Heart right ventricle (tissue), 16 donors: ENCODE measurements around the gene MECR. TPM values are rescaled to one million over a fixed set of nuclear protein-coding genes. Genes with fewer than 3 reads are reported as not detected.

Source experiments
- ATAC-seq, 8 donors: fragments of 200-7000 bp; cut with Tn5 transposase; one replicate each; pipeline ENCODE4 v1.9.1; 2020; ENCODE audit warnings: mild to moderate bottlenecking in 8 of 8, moderate library complexity in 8 of 8, moderate number of reproducible peaks in 1 of 8
- DNase-seq, 2 donors: peaks; one replicate each; pipeline ENCODE4 v3.0.0-alpha.2; 2020
- H3K27ac ChIP-seq, 10 donors: fragments of 200-600 bp; sonication (generic) in 2 of 10; one replicate each; pipeline versions ENCODE4 v1.5.0 to v1.8.0; 2020 to 2022; ENCODE audit warnings: mild to moderate bottlenecking in 3 of 10
- H3K27me3 ChIP-seq, 7 donors: fragments of 200-600 bp; one replicate each; pipeline ENCODE4 v1.8.0; 2021 to 2022; ENCODE audit warnings: mild to moderate bottlenecking in 2 of 7
- H3K36me3 ChIP-seq, 9 donors: fragments of 200-600 bp; sonication (generic) in 1 of 9; one replicate each; pipeline versions ENCODE4 v1.5.0 to v1.8.0; 2020 to 2022; ENCODE audit warnings: mild to moderate bottlenecking in 2 of 9
- H3K4me1 ChIP-seq, 9 donors: fragments of 200-600 bp; sonication (generic) in 1 of 9; one replicate each; pipeline versions ENCODE4 v1.5.0 to v1.8.0; 2020 to 2022; ENCODE audit warnings: mild to moderate bottlenecking in 4 of 9
- H3K4me3 ChIP-seq, 10 donors: fragments of 200-600 bp; sonication (generic) in 2 of 10; one replicate each; pipeline versions ENCODE4 v1.5.0 to v1.8.0; 2020 to 2022; ENCODE audit warnings: mild to moderate bottlenecking in 7 of 10, moderate library complexity in 2 of 10
- H3K9me3 ChIP-seq, 11 donors: fragments of 200-600 bp in 10 of 11; sonication (generic) in 2 of 11; one replicate each; pipeline versions ENCODE4 v1.5.0 to v1.8.0; 2013 to 2022; ENCODE audit warnings: mild to moderate bottlenecking in 2 of 11, control low read depth in 1 of 11, moderate library complexity in 1 of 11
- CTCF ChIP-seq, 9 donors: fragments of 200-600 bp; sonication (generic) in 2 of 9; IDR thresholded peaks; one replicate each; pipeline versions ENCODE4 v1.5.0 to v1.8.0; 2021 to 2022; ENCODE audit warnings: antibody characterized with exemption in 9 of 9, mild to moderate bottlenecking in 5 of 9, moderate library complexity in 1 of 9
- WGBS, 2 donors: extraction: QIAGEN DNeasy Blood & Tissue Kit; methylation state at CpG; one replicate each; pipeline ENCODE4 v1.1.7; 2013; ENCODE audit warnings: inconsistent platforms in 1 of 2; 5-methylcytosine and 5-hydroxymethylcytosine counted together
- intact Hi-C, 10 donors: fragments of 100-400 bp; cut with DNase I; formaldehyde crosslinking; loops; one replicate each; pipeline versions ENCODE4 v1.11.1 to v1.14.2; 2022
- polyA plus RNA-seq, 2 donors: library from polyadenylated mRNA; stranded (reverse); fragments of 200-250 nt; gene quantifications; one replicate each; pipeline ENCODE4 v1.2.3, GENCODE V29; 2013
- total RNA-seq, 10 donors: library from RNA; stranded (reverse); fragmentation: NEBNext Ultra II Directional in 3 of 10; extraction: Animal tissue kit (Norgen Biotek cat#: 25700) in 3 of 10; gene quantifications; one replicate each; pipeline versions ENCODE4 v1.2.1 to v1.2.4, GENCODE V29; 2021 to 2023
- donor health status: Arrhythmogenic right ventricular cardiomyopathy.
- donor health status: ischemic (EF 13 %, LVEDD 7.1; RV severe dilation, severe dysfunction).
- donor health status: healthy with polysubstance abuse.
- donor health status: DM: no; HTN: yes; CAD: no.
- donor health status: DM: no; HTN: no; CAD: no.
- donor health status: ischemic (EF 25% LVEDD 6.9; RV normal size, moderate dysfunction).
- donor health status: ischemic (EF 25% LVEDD 5.7; RV mildly dilated, moderate dysfunction).
- donor health status: healthy.
- donor health status: DM: yes; HTN: yes; CAD: no.
- donor health status: Ischemic cardiomyopathy.
- donor health status: ischemic (EF 35%, LVEDD 5.7; RV mildly dilated, moderate dysfunction).
- donor health status: nonischemic (EF 11% LVEDD 7.7; RV severe dilation, severe dysfunction).
- donor health status: DM: yes; HTN: yes; CAD: no.
- donor health status: PGD.
- donor health status: ischemic (EF 29% LVEDD 5.4; RV normal size, mild dysfunction).
- donor health status: nonischemic (EF 23%, LVEDD 6.1; RV moderate dilation, normal function).

Gene MECR
- total and polyA plus RNA-seq, 12 donors = 27.8 to 45.6 (median 38.7) TPM

- no peak for ATAC-seq
- Histone ChIP-seq H3K4me1 (peaks cover 5 to 26% (median 19%) of the 10 kb centered on the region in 9 donors), H3K27ac (no peak overlapping the region), H3K9me3 (no peaks in the 10 kb centered on the region), H3K36me3 (no peaks in the 10 kb centered on the region), H3K27me3 (peaks cover 0 to 46% (median 0%) of the 10 kb centered on the region in 7 donors), H3K4me3 (no peak overlapping the region)
- WGBS, 2 donors = 40 to 43% methylated on average over 4 of the region's 4 CpGs
- peak in 4 of 9 donors; percentile 7 to 15 (median 13) for TF ChIP-seq CTCF (IDR thresholded peaks at IDR 0.05)
- no peak for DNase-seq
- intact Hi-C loops = loop anchor here in 4 of 10 donors (5.0 to 10.0 kb wide), 5 partner anchors 94 to 1464 kb away; no protein-coding TSS in a partner anchor
Measured at GRCh38 chr1:29240400-29240837, 9.7 kb upstream of the MECR start.

DNA sequence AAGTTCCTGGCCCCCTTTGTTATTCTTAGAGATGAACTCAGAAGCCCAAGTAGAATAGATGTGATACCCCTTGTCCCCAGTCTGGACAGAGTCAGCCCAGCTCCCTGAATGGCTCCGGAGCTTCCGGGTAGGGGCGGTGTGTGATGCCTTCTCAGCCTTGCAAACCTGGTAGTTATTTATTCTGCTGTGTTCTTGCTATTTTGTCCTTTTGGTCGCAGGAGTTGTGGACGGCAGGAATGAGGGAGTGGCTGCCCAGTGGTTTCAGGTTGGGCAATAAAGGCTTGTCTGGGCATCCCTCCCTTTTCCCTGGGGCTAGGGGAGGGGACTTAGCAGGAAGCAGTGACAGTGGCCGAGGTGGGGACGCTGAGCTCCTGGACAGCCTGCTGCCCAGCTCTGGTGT, 8.4 kb upstream of the MECR start:
- ATAC-seq (no peak), DNase-seq (no peak)
- Histone ChIP-seq H3K4me1 (peaks cover 5 to 26% (median 19%) of the 10 kb centered on the region in 9 donors), H3K27me3 (peaks cover 0 to 51% (median 0%) of the 10 kb centered on the region in 7 donors), H3K9me3 (no peaks in the 10 kb centered on the region), H3K4me3 (no peak overlapping the region), H3K36me3 (no peaks in the 10 kb centered on the region), H3K27ac (no peak overlapping the region)
- TF ChIP-seq CTCF (IDR thresholded peaks at IDR 0.05) = no peak
- intact Hi-C loops = loop anchor here in 9 of 10 donors (5.0 to 10.0 kb wide), 15 partner anchors 466 to 1676 kb away; no protein-coding TSS in a partner anchor
- 65 to 66% methylated on average over 7 of the region's 7 CpGs for WGBS, 2 donors

DNA sequence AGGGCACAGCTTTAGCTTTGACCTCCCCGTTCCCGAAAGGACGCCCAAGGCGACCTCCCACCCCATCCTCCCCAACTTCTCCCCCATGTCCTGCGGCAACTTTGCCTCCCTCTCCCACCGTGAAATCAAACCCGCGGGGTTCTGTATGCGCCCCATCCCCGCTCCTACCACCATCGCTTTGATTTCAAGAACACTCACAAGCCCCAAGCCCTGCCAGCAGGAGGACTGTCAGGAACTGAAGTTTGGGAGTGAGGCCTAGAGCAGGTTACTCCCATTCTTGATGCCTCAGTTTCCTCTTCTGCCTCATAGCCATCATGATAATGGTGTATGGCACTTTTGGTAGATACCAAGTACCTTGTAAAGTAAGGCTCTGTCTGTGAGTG, 7.9 kb upstream of the MECR start:
- peaks cover 5 to 26% (median 19%) of the 10 kb centered on the region in 9 donors for H3K4me1 ChIP-seq
- ATAC-seq = no peak
- no peaks in the 10 kb centered on the region for H3K9me3 ChIP-seq
- H3K27me3 ChIP-seq = peaks cover 0 to 51% (median 0%) of the 10 kb centered on the region in 7 donors
- DNase-seq = no peak
- intact Hi-C loops = loop anchor here in 9 of 10 donors (5.0 to 10.0 kb wide), 15 partner anchors 466 to 1676 kb away; no protein-coding TSS in a partner anchor
- H3K36me3 ChIP-seq = no peaks in the 10 kb centered on the region
- peak overlapping the region in 9 of 10 donors; percentile 38 to 82 (median 67) for H3K4me3 ChIP-seq
- TF ChIP-seq CTCF (IDR thresholded peaks at IDR 0.05) = no peak
- 45 to 53% methylated on average over 11 of the region's 11 CpGs for WGBS, 2 donors
- peak overlapping the region in 8 of 10 donors; percentile 26 to 76 (median 48) for H3K27ac ChIP-seq

DNA sequence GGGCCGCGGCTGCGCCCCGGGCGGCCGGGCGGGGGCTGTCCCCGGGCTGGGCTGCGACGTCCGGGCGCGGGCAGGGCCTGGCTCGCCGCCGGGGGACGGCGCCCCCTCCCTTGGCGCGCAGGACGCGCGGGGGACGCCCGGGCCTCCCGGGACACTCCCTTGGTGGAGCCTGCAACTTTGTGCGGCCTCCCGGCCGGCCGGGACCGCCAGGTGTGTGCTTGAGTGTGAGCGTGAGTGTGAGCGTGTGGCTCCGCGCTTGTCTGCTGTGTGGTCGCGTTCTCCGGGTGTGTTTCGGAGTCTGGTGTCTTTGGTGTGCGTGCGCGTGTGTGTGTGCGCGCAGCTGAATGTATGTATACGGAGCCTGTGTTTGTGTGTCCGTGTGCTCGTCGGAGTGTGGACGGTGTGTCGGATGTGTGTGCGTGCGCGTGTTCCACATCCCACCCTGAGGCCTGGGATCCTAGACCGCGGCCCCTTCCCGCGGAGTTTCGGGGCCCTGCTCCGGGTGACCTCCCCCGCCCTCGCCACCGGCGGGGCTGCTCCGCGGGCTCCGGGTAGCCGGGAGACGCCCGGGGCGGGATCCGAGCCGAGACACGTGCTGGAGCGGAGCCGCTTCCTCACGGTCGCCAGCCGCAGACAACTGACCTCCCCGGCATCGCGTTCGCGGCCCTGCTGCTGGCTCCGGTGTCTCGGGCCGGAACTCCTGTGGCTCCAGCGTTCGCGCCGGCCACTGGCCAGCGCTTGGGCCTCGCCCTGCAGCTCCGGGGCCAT, 7.3 kb upstream of the MECR start:
- H3K9me3 ChIP-seq = no peaks in the 10 kb centered on the region
- H3K4me3 ChIP-seq = peak overlapping the region; percentile 5 to 82 (median 65)
- ATAC-seq (peak; percentile 21 to 64 (median 36)), DNase-seq (peak in 1 of 2 donors; percentile 68)
- no peak for TF ChIP-seq CTCF (IDR thresholded peaks at IDR 0.05)
- WGBS, 2 donors = 2 to 4% methylated on average over 68 to 93 of the region's 93 CpGs
- intact Hi-C loops = loop anchor here in 9 of 10 donors (2.0 to 10.0 kb wide), 19 partner anchors 467 to 1677 kb away; no protein-coding TSS in a partner anchor
- H3K36me3 ChIP-seq = no peaks in the 10 kb centered on the region
- peaks cover 5 to 26% (median 19%) of the 10 kb centered on the region in 9 donors for H3K4me1 ChIP-seq
- peaks cover 0 to 51% (median 0%) of the 10 kb centered on the region in 7 donors for H3K27me3 ChIP-seq
- peak overlapping the region in 8 of 10 donors; percentile 26 to 76 (median 48) for H3K27ac ChIP-seq
